Smooth muscle cell (in vitro differentiated cells): ENCODE measurements around the gene FLNB. TPM values are rescaled to one million over a fixed set of nuclear protein-coding genes. Genes with fewer than 3 reads are reported as not detected.

Experiments used
- DNase-seq: peaks from one replicate; lab custom pipeline; 2025; ENCODE audit not compliant: unreplicated experiment; lab: John Stamatoyannopoulos, UW
- H2AFZ ChIP-seq: fragments of 200-600 bp; sonication (generic); 2 replicates; pipeline ENCODE4 v1.6.0; 2016; ENCODE audit warnings: antibody characterized with exemption, low read depth, mild to moderate bottlenecking
- H3F3A ChIP-seq: fragments of 200-600 bp; sonication (generic); 2 replicates; pipeline ENCODE4 v1.6.0; 2017; ENCODE audit warnings: antibody characterized with exemption, low read depth
- H3K27ac ChIP-seq: fragments of 200-600 bp; sonication (generic); 2 replicates; pipeline ENCODE4 v1.5.1; 2016; ENCODE audit warnings: low read depth, mild to moderate bottlenecking
- H3K27me3 ChIP-seq: fragments of 200-600 bp; sonication (generic); 2 replicates; pipeline ENCODE4 v1.6.1; 2016; ENCODE audit warnings: low read depth, mild to moderate bottlenecking
- H3K36me3 ChIP-seq: fragments of 200-600 bp; sonication (generic); 2 replicates; pipeline ENCODE4 v1.5.1; 2016; ENCODE audit warnings: low read depth
- H3K4me1 ChIP-seq: fragments of 200-600 bp; sonication (generic); 2 replicates; pipeline ENCODE4 v1.5.1; 2016; ENCODE audit warnings: low read depth
- H3K4me2 ChIP-seq: fragments of 200-600 bp; sonication (generic); 2 replicates; pipeline ENCODE4 v1.6.0; 2016; ENCODE audit warnings: mild to moderate bottlenecking
- H3K4me3 ChIP-seq: fragments of 200-600 bp; sonication (generic); 2 replicates; pipeline ENCODE4 v1.5.1; 2016; ENCODE audit warnings: mild to moderate bottlenecking
- H3K79me2 ChIP-seq: fragments of 200-600 bp; sonication (generic); 2 replicates; pipeline ENCODE4 v1.6.0; 2016; ENCODE audit warnings: low read depth, mild to moderate bottlenecking
- H3K9ac ChIP-seq: fragments of 200-600 bp; sonication (generic); 2 replicates; pipeline ENCODE4 v1.6.0; 2016; ENCODE audit warnings: low read depth
- H3K9me3 ChIP-seq: fragments of 200-600 bp; sonication (generic); replicated peaks from 2 replicates; pipeline ENCODE4 v1.5.1; 2016; ENCODE audit warnings: low read depth
- H4K20me1 ChIP-seq: fragments of 200-600 bp; sonication (generic); 2 replicates; pipeline ENCODE4 v1.6.0; 2016; ENCODE audit warnings: low read depth
- WGBS: methylation state at CpG from one replicate; pipeline ENCODE4 v1.1.7; 2016; ENCODE audit warnings: low lambda C conversion rate; 5-methylcytosine and 5-hydroxymethylcytosine counted together
- polyA plus RNA-seq: library from polyadenylated mRNA; unstranded; fragments of >200 nt; fragmentation: Nextera tagmentation; extraction: Ambion mirVana; gene quantifications from 2 replicates; pipeline ENCODE4 v1.2.1, GENCODE V29; 2016
- total RNA-seq: library from RNA; depleted of rRNA; stranded (reverse); fragments of >200 nt; gene quantifications from 2 replicates; pipeline ENCODE4 v1.2.3, GENCODE V29; 2014
- TF ChIP-seq, protein P1 (sequence below): fragments of 200-600 bp; sonication (generic); IDR thresholded peaks from 2 replicates; pipeline ENCODE4 v1.5.1; 2017; ENCODE audit warnings: borderline replicate concordance, mild to moderate bottlenecking, antibody characterized with exemption; ENCODE audit not compliant: insufficient read depth, poor library complexity, severe bottlenecking

Gene FLNB
- total and polyA plus RNA-seq, 2 experiments from 2014 or later, result 52.7 to 145 TPM

DNA sequence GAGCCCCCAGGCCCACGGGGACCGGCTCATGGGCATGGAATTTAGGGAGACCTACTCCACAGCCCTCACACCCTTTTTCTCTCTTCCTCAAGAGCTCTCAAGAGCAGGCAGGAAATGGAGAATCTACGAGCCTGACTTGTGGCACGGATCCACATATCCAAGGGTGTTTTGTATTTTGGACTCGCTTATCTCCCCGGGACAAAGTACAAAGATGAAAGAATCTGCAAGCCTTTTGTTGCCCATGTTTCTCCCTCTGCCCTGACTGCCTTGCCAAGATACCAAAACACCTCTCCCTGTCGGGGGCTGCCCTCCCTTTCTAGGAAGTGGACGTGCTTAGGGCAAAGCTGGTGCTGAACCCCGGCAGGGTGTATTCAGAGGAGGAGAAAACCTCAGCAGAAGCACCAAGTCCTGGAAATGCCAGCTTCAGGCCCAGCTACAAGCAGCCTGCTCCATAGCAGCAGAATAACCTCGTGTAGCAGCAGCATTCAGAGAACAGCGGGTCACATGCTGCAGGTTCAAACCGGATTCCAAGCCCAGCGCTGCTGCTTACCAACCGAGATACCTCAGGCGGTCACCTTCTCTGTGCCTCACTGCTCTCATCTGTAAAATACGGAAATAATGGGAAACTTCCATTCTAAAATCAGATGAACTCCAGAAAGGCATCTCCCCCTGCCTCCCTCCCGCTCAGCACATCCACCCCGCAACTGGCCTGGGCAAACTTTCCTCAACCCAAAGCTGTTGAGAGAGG, 167.4 kb downstream of the FLNB start:
- no peaks in the 10 kb centered on the region for H4K20me1 ChIP-seq
- no peak overlapping the region for H3K9ac ChIP-seq
- H3K4me3 ChIP-seq, result no peak overlapping the region
- no peak overlapping the region for H3K27ac ChIP-seq
- TF ChIP-seq, protein P1, sequence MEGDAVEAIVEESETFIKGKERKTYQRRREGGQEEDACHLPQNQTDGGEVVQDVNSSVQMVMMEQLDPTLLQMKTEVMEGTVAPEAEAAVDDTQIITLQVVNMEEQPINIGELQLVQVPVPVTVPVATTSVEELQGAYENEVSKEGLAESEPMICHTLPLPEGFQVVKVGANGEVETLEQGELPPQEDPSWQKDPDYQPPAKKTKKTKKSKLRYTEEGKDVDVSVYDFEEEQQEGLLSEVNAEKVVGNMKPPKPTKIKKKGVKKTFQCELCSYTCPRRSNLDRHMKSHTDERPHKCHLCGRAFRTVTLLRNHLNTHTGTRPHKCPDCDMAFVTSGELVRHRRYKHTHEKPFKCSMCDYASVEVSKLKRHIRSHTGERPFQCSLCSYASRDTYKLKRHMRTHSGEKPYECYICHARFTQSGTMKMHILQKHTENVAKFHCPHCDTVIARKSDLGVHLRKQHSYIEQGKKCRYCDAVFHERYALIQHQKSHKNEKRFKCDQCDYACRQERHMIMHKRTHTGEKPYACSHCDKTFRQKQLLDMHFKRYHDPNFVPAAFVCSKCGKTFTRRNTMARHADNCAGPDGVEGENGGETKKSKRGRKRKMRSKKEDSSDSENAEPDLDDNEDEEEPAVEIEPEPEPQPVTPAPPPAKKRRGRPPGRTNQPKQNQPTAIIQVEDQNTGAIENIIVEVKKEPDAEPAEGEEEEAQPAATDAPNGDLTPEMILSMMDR, result no peak
- no peaks in the 10 kb centered on the region for H3F3A ChIP-seq
- no peaks in the 10 kb centered on the region for H3K9me3 ChIP-seq
- H3K27me3 ChIP-seq, result no peaks in the 10 kb centered on the region
- no peaks in the 10 kb centered on the region for H3K36me3 ChIP-seq
- 60% methylated on average over 18 of the region's 18 CpGs for WGBS
- DNase-seq, result no peak
- H2AFZ ChIP-seq, result no peak overlapping the region
- H3K4me1 ChIP-seq, result peaks cover 4% of the 10 kb centered on the region
- no peaks in the 10 kb centered on the region for H3K79me2 ChIP-seq
- no peak overlapping the region for H3K4me2 ChIP-seq

DNA sequence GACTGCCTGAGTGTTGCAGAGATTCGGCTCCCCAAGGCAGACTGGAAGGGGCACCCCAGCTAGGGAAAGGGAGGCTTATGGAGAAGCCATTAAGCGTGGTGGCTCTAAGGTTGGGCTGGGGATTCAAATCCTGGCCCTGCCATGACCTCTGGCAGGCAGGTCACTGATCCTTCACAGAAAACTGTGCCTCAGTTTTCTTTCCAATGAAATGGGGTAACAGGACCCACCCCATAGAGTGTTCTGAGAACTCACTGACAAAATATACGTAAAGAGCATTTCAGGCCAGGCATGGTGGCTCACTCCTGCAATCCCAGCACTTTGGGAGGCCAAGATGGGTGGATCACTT, 167.9 kb downstream of the FLNB start:
- Histone ChIP-seq H3K27ac (no peak overlapping the region), H3F3A (no peaks in the 10 kb centered on the region), H3K4me3 (no peak overlapping the region), H3K9me3 (no peaks in the 10 kb centered on the region), H4K20me1 (no peaks in the 10 kb centered on the region), H3K36me3 (no peaks in the 10 kb centered on the region), H3K79me2 (no peaks in the 10 kb centered on the region), H2AFZ (no peak overlapping the region), H3K27me3 (no peaks in the 10 kb centered on the region), H3K4me1 (peaks cover 4% of the 10 kb centered on the region), H3K4me2 (no peak overlapping the region), H3K9ac (no peak overlapping the region)
- DNase-seq, result no peak
- TF ChIP-seq, protein P1, result no peak
- 90% methylated on average over 3 of the region's 3 CpGs for WGBS

DNA sequence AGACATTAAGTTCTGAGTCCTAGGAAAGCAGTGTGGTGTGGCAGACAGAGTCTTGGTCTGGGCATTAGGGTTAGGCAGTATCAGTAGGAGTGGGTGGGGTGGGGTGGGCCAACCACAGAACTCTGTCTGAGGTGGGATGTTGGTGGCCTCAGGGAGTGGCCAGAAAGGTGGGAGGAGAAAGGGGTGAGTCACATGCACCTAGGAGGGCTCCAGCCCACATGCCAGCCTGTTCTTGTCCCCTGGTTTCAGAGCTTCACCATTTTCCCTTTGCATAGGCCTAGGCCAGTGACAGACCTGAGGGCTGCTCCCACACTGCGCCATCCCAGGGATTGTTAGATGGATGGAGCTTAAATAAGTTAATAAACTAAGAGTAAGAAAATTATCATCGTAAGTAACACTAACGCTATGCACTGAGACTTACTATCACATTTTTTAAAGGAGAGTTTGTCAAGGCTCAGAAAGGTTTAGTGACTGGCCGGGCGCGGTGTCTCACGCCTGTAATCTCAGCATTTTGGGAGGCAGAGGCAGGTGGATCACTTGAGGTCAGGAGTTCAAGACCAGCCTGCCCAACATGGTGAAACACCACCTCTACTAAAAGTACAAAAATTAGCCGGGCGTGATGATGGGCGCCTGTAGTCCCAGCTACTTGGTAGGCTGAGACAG, 168.7 kb downstream of the FLNB start:
- Histone ChIP-seq H3F3A (no peaks in the 10 kb centered on the region), H3K4me2 (peak overlapping the region; percentile 85), H3K27me3 (no peaks in the 10 kb centered on the region), H3K9ac (no peak overlapping the region), H2AFZ (no peak overlapping the region), H3K4me1 (peaks cover 4% of the 10 kb centered on the region), H3K4me3 (no peak overlapping the region), H3K9me3 (no peaks in the 10 kb centered on the region), H3K36me3 (no peaks in the 10 kb centered on the region), H3K79me2 (no peaks in the 10 kb centered on the region), H3K27ac (no peak overlapping the region), H4K20me1 (no peaks in the 10 kb centered on the region)
- TF ChIP-seq, protein P1, result no peak
- DNase-seq, result no peak
- WGBS, result 96% methylated on average over 10 of the region's 10 CpGs
